ENCODE measurements around the gene ABCD2.

The ABCD2 gene

DNA sequence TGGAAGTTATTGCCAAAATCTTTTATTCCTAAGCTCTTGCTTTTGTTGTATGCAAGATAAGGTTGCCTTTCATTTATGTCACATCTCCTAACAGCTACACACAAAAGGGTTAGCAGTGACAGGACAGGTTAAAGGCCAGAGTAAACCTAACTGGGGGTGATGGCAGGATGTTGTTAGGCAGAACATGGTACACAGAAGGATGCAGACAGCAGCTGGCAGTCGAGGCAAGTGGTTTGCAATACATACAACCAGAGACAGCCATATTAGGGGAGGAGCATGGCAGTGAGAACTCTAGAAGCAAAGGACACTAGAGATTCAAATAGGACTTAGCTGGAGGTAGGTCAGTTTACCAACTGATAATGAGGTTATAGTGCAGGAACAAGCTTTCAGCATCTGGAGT lies 2.7 kb upstream of the ABCD2 start:
- TF ChIP-seq FOXA1 (IDR thresholded peaks at IDR 0.05) (no peak), ELF4 (IDR thresholded peaks at IDR 0.05) (no peak), BHLHE40 (IDR thresholded peaks at IDR 0.05; ENCODE audit: borderline replicate concordance) (no peak), L3MBTL2 (conservative IDR thresholded peaks at IDR 0.05) (no peak), NFRKB (IDR thresholded peaks at IDR 0.05) (no peak), FOXK2 (IDR thresholded peaks at IDR 0.05) (no peak), SP1 (IDR thresholded peaks at IDR 0.05) (no peak), CTBP1 (IDR thresholded peaks at IDR 0.05; ENCODE audit: borderline replicate concordance) (no peak), SUZ12 (IDR thresholded peaks at IDR 0.05) (no peak), LEF1 (IDR thresholded peaks at IDR 0.05; ENCODE audit: borderline replicate concordance) (no peak)
- TF ChIP-seq, protein P1, sequence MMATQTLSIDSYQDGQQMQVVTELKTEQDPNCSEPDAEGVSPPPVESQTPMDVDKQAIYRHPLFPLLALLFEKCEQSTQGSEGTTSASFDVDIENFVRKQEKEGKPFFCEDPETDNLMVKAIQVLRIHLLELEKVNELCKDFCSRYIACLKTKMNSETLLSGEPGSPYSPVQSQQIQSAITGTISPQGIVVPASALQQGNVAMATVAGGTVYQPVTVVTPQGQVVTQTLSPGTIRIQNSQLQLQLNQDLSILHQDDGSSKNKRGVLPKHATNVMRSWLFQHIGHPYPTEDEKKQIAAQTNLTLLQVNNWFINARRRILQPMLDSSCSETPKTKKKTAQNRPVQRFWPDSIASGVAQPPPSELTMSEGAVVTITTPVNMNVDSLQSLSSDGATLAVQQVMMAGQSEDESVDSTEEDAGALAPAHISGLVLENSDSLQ (IDR thresholded peaks at IDR 0.05), result no peak
- ChIA-PET POLR2A (no interaction called here), CTCF (no interaction called here)
- no peak for DNase-seq (ENCODE audit: extremely low spot score)

GRCh38 chr12:39621670-39622069 lies 2.1 kb upstream of the ABCD2 start:
- POLR2A ChIA-PET, result interaction anchor here (0.7 kb wide), 1 partner anchor 96 kb away, joined by 3 read pairs; no protein-coding TSS in a partner anchor
- no peak for DNase-seq (ENCODE audit: extremely low spot score)
- CTCF ChIA-PET, result no interaction called here
- TF ChIP-seq ZNF384 (IDR thresholded peaks at IDR 0.05), result no peak
- TF ChIP-seq FOXK2 (IDR thresholded peaks at IDR 0.05), result no peak
- TF ChIP-seq FOXM1 (IDR thresholded peaks at IDR 0.05; ENCODE audit: borderline replicate concordance), result no peak
- no peak for TF ChIP-seq NFRKB (IDR thresholded peaks at IDR 0.05)
- no peak for TF ChIP-seq FOXA1 (IDR thresholded peaks at IDR 0.05)
- no peak for TF ChIP-seq SUZ12 (IDR thresholded peaks at IDR 0.05)
- no peak for TF ChIP-seq TARDBP (IDR thresholded peaks at IDR 0.05)

DNA sequence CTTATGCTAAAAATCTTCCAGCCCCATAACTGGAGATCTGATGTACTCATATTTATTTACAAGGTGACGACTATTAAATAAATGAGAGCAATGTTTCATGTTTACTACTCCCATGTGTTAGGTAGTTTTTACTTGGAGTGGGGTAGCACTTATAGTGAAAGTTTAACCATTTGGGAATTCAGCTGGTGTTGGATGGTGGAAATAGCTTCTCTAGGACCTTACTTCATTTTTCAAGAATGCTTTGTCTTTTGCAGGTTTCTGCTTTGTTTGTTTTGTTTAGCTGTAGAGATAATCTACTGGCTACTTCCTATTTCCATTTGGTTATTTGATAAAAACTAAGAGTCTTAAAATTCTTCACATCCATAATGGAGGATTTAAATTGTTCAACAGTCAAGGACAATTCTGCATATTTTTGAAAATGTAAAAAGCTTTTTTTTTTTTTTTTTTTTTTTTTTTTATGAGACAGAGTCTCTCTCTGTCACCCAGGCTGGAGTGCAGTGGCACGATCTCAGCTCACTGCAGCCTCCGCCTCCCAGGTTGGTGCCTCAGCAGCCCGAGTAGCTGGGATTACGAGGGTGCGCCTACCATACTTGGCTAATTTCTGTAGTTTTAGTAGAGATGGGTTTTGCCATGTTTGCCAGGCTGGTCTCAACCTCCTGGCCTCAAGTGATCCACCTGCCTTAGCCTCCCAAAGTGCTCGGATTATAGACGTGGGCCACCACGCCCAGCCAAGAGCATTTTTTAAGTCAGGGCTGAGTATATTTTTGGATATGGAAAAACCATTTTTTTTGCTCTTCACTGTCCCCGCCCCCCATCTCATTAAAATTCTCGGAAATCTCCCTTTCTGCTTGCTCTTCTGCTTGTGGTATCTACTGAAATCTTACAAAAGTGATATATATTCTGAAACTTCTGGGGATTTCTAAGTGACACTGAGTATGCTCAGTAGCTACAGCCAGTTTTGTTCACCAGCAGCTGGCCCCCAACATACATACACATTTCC lies 1.4 kb upstream of the ABCD2 start:
- CTCF ChIA-PET, result no interaction called here
- no peak for TF ChIP-seq FOXM1 (IDR thresholded peaks at IDR 0.05; ENCODE audit: borderline replicate concordance)
- no peak for TF ChIP-seq SUZ12 (IDR thresholded peaks at IDR 0.05)
- TF ChIP-seq ZNF384 (IDR thresholded peaks at IDR 0.05), result peak; percentile 74
- POLR2A ChIA-PET, result interaction anchor here (0.7 kb wide), 1 partner anchor 96 kb away, joined by 3 read pairs; no protein-coding TSS in a partner anchor
- DNase-seq (ENCODE audit: extremely low spot score), result no peak

DNA sequence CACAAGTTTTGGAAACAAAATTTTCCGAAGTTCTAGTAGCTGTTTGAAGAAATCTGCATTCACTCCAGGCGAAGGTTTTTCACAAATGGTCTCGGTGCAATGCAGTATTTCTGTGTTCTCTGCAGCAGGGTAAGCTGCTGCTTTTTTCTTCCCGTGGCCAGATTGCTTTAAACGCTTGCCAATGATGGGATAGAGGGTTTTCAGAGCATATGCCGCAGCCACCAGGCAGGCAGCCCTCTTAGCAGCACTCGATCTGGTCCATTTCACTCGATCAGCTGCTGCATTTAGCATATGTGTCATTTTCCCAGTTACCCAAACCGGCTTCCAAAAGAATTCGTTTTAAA lies 315 bp downstream of the ABCD2 start:
- CTCF ChIA-PET, result interaction anchor here (1.0 kb wide), 1 partner anchor 14 kb away, joined by 4 read pairs; no protein-coding TSS in a partner anchor

DNA sequence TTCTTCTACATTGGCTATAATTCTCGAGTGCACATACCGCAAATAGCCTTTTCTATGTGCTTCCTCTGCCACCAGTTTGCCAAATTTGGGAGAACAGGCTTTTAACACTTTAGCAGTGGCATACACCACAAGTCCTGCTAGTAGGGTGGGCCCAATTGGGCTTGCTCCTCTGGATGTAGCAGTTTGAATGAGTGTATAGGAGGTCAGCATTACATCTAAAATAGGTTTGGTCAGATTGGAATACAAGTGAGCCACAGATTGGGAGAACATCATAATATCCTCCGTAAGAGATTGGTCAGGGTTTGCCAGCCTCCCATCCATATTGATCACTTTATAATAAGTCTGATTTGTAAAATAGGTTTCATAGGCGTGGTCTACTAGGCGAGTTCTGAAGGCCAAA lies 902 bp downstream of the ABCD2 start:
- POLR2A ChIA-PET, result interaction anchor here (0.9 to 1.0 kb wide), 2 partner anchors 13 to 176 kb away, joined by 3 to 4 read pairs; no protein-coding TSS in a partner anchor
- TF ChIP-seq HDGF (IDR thresholded peaks at IDR 0.05; ENCODE audit: borderline replicate concordance), result no peak
- no peak for TF ChIP-seq ELF4 (IDR thresholded peaks at IDR 0.05)
- TF ChIP-seq, protein P1 (IDR thresholded peaks at IDR 0.05), result no peak
- TF ChIP-seq SUZ12 (IDR thresholded peaks at IDR 0.05), result no peak
- no peak for TF ChIP-seq CTBP1 (IDR thresholded peaks at IDR 0.05; ENCODE audit: borderline replicate concordance)
- no peak for TF ChIP-seq TARDBP (IDR thresholded peaks at IDR 0.05)
- no peak for TF ChIP-seq ARNT (IDR thresholded peaks at IDR 0.05)
- TF ChIP-seq FOXM1 (IDR thresholded peaks at IDR 0.05; ENCODE audit: borderline replicate concordance), result no peak
- no peak for TF ChIP-seq FOXA1 (IDR thresholded peaks at IDR 0.05)
- no peak for TF ChIP-seq FOXK2 (IDR thresholded peaks at IDR 0.05)
- no peak for TF ChIP-seq LEF1 (IDR thresholded peaks at IDR 0.05; ENCODE audit: borderline replicate concordance)
- TF ChIP-seq L3MBTL2 (conservative IDR thresholded peaks at IDR 0.05), result no peak
- no peak for TF ChIP-seq NFRKB (IDR thresholded peaks at IDR 0.05)

More for the DNA sequence above, 315 bp downstream of the ABCD2 start:
- peak; percentile 10 for DNase-seq (ENCODE audit: extremely low spot score)
- TF ChIP-seq LEF1 (IDR thresholded peaks at IDR 0.05; ENCODE audit: borderline replicate concordance) (no peak), NFRKB (IDR thresholded peaks at IDR 0.05) (no peak), TARDBP (IDR thresholded peaks at IDR 0.05) (no peak), SP1 (IDR thresholded peaks at IDR 0.05) (no peak), CTBP1 (IDR thresholded peaks at IDR 0.05; ENCODE audit: borderline replicate concordance) (no peak), HDGF (IDR thresholded peaks at IDR 0.05; ENCODE audit: borderline replicate concordance) (no peak), SUZ12 (IDR thresholded peaks at IDR 0.05) (no peak), FOXM1 (IDR thresholded peaks at IDR 0.05; ENCODE audit: borderline replicate concordance) (no peak), ARNT (IDR thresholded peaks at IDR 0.05) (no peak), FOXK2 (IDR thresholded peaks at IDR 0.05) (no peak), L3MBTL2 (conservative IDR thresholded peaks at IDR 0.05) (no peak), FOXA1 (IDR thresholded peaks at IDR 0.05) (no peak), ELF4 (IDR thresholded peaks at IDR 0.05) (no peak)
- TF ChIP-seq, protein P1 (IDR thresholded peaks at IDR 0.05), result no peak
- POLR2A ChIA-PET, result interaction anchor here (0.6 to 1.1 kb wide), 4 partner anchors 14 to 714 kb away, joined by 3 to 4 read pairs (median 4); partner anchors contain the start of gene CPNE8

DNA sequence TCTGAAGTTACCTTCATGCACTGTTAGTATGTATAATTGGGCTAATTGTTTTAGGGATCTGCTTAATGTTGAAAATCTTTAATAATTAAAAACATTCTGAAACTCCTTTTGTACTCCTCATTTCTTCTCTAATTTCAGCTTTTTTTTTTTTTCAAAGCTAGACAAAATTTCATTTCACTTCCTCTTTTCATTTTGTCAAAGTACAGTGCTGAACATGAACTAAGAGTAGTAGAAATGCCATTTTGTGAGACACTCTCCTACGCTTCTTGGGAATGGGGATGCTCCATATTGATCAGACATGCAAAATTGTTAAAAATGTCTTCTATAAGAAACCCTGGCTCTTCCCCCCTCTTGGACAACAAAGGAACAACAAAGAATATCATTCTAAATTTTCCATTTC lies 1.7 kb downstream of the ABCD2 start:
- no peak for DNase-seq (ENCODE audit: extremely low spot score)
- TF ChIP-seq NFRKB (IDR thresholded peaks at IDR 0.05), result no peak
- no peak for TF ChIP-seq ARNT (IDR thresholded peaks at IDR 0.05)
- no peak for TF ChIP-seq LEF1 (IDR thresholded peaks at IDR 0.05; ENCODE audit: borderline replicate concordance)
- TF ChIP-seq FOXM1 (IDR thresholded peaks at IDR 0.05; ENCODE audit: borderline replicate concordance), result no peak
- TF ChIP-seq SP1 (IDR thresholded peaks at IDR 0.05), result no peak
- no peak for TF ChIP-seq BHLHE40 (IDR thresholded peaks at IDR 0.05; ENCODE audit: borderline replicate concordance)
- no peak for TF ChIP-seq FOXA1 (IDR thresholded peaks at IDR 0.05)
- no peak for TF ChIP-seq FOXK2 (IDR thresholded peaks at IDR 0.05)
- no peak for TF ChIP-seq SUZ12 (IDR thresholded peaks at IDR 0.05)
- TF ChIP-seq ELF4 (IDR thresholded peaks at IDR 0.05), result no peak
- TF ChIP-seq HDGF (IDR thresholded peaks at IDR 0.05; ENCODE audit: borderline replicate concordance), result no peak
- TF ChIP-seq, protein P1 (IDR thresholded peaks at IDR 0.05), result no peak
- CTCF ChIA-PET, result no interaction called here
- POLR2A ChIA-PET, result no interaction called here

More for the DNA sequence above, 902 bp downstream of the ABCD2 start:
- no peak for DNase-seq (ENCODE audit: extremely low spot score)
- CTCF ChIA-PET, result interaction anchor here (1.0 kb wide), 1 partner anchor 13 kb away, joined by 4 read pairs; no protein-coding TSS in a partner anchor

All from HEK293T (cell line).